NCI-H128 (cell line): ENCODE results near the gene MRPL41.
A peak's percentile ranks its signal among the peaks of the same experiment; 100 is the strongest.
"Not testable (repeated sequence)": the region's sequence is repeated elsewhere in the genome, so short reads cannot be mapped to it uniquely, and the experiment has no call there.

Experiments used
- DNase-seq: peaks from one replicate; lab custom pipeline; 2025; ENCODE audit not compliant: unreplicated experiment; lab: John Stamatoyannopoulos, UW

MRPL41 gene

GRCh38 chr9:137581361-137582285 is 29.9 kb downstream of the MRPL41 start:
- no peak for DNase-seq

DNA sequence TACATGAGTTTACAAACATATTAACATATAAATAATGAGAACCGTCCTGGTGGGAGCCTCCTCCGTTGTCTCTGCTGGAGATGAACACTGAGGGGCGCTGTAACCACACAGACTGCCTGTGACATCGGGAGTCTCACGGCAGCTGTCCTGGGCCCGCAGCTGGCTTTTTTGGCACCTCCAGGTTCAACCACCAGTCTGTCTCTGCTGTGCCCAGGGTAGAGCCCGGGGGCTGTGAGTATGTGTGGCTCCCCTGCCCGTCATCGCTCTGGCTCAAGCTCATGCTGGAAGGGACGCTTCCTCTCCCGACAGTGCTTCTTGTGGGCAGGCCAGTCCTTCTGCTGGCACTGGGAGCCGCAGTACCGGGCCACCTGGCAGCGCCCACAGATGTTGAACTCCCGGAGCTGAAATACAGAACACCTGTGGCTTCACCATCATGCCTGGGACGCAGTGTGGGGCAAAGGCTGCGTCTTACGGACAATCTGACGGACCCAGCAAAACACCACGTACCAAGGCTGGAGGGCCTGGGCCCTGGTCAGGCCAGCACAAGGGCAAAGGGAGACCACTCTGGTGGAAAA is 30.7 kb downstream of the MRPL41 start:
- DNase-seq = no peak

DNA sequence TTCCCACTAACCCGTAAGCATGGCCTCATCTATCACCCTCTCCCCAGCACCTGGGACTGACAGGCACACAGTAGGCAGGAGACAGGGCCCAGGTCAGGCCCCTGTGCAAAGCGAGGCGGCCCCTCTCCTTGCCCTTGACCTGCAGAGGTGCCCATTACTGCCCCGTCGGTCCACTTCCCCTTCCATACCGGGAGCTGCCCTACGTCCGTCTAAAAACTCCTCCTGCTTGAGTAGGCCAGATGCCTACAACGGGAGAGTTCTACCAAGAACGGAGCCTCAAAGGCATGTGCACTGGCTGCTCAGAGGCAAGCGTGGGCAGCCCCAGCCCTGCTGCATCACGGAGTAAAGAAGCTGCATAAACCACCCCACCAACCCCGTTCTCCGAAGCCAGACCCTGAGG is 31.7 kb downstream of the MRPL41 start:
- no peak for DNase-seq

- no peak for DNase-seq
These were observed 32.3 kb downstream of the MRPL41 start for GRCh38 chr9:137583957-137584356.

DNA sequence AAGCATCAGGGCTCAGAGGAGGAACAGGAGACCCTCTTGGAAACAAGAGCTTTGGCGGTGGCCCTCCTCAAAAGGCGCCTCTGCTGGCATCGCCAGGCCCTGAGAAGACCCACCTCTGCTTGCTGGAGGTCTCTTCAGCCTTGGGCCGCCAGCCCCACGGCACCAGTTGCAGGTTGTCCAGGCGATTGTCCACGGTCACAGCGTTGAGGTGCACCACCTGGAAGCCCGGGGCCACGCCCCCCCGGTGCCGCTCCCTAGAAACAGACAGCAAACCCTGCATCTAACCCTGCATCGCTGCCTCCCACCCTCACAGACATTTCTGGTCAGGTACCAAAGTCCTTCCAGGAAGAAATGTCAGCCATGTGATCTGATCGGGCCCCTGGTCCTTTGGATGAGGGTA is 35.2 kb downstream of the MRPL41 start:
- no peak for DNase-seq

DNA sequence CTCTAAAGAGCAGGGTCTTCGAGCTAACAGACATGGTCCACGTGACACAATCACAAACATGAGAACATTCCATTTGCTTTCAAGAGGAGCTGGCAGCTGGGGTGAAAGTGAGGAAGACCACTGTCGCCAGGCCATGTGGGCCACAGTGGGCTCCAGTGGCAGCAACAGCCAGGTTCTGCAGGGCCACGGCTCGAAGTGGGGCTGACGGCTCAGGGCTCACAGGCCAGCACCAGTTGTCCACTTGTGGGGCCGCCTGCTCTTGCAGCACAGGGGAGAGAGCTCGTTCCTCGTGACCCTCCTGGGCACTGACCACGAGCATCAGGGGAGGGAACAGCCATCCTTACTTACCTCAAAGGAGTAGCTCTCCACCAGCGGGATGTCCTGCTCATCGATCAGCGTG is 36.6 kb downstream of the MRPL41 start:
- DNase-seq = no peak

- no peak for DNase-seq
These were observed 37.2 kb downstream of the MRPL41 start for GRCh38 chr9:137588891-137589290.

GRCh38 chr9:137589441-137590122 is 37.9 kb downstream of the MRPL41 start:
- no peak for DNase-seq

DNA sequence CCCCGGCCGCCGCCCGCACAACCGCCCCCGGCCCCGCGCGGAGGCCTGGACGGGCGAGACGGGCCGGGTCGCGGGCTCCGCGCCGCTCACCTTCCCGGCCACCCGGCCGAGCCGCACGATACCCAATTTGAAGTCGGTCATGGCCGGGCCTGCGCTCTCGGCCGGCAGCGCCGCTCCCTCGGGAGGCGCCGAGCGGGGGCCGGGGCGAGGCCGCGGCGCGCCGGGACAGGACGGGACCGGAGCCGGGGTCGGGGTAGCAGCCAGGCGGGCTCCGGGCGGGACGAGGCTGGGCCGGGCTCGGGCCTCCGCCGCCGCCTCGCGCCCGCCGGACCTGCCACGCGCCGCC is 38.4 kb downstream of the MRPL41 start:
- no peak for DNase-seq

DNA sequence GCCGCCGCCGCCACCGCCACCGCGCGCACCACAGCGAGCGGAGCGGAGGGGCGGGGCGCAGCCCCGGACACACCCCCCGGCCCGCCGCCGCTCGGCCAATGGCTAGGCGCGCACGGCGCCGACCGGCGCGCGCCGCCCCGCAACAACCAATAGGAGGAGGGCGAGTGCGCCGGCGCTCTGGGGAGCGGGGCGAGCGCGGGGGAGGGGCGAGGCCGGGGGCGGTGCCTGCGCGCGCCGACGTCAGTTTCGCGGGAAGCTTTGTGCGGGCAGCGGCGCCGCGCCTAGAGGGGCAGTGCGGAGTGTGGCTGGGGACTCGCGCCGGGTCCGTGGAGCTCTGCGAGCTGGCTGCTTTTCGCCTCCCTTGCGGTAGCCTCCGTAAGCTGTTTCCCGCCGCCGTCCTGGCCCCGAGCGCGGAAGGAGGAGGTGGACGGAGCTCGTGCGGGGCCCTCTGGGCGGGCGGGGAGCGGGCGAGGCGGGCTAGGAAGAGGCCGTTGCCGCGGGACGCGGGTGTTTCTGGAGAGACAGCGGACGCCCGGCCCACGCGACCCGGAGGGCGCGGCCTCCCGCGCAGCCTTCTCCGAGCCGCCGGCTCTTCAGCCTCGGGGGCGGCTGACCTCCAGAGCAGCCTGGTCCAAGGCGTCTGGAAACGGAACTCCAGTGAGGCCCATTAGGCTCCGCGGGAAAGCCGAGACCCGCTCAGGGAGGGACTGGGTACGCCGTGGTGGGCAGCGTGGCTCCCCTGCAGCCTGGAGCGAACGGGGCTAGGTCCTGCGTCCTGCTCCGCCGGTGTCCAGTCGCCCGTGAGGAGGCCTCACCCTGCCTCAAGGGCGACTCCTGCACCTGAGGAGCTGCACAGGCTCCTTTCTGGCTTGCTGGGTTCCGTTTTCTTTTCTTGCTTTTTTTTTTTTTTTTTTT is 39.0 kb downstream of the MRPL41 start, which contains the start of gene ZMYND19:
TSS of gene ZMYND19 (minus strand) at position 44 of the 915 bp plus-strand sequence. CDS start 249 bp downstream, outside the sequence.
- peak; percentile 75 for DNase-seq

- DNase-seq = no peak
These were observed 41.1 kb downstream of the MRPL41 start for GRCh38 chr9:137592767-137593166.

GRCh38 chr9:137593176-137593575 is 41.5 kb downstream of the MRPL41 start:
- DNase-seq = no peak

GRCh38 chr9:137596577-137596976 is 44.9 kb downstream of the MRPL41 start:
- not testable (repeated sequence) for DNase-seq

GRCh38 chr9:137598943-137599342 is 47.3 kb downstream of the MRPL41 start:
- no peak for DNase-seq
